ENCODE data around the gene ZNF324. TPM values are rescaled to one million over a fixed set of nuclear protein-coding genes. Genes with fewer than 3 reads are reported as not detected.
"Not testable (repeated sequence)": the region's sequence is repeated elsewhere in the genome, so short reads cannot be mapped to it uniquely, and the experiment has no call there.

Gene ZNF324
- 1 to 10 TPM; 4.7 to 7.5 TPM for total RNA-seq

- peaks cover 22% of the 10 kb centered on the region for H3K4me1 Mint-ChIP-seq
- CTCF ChIA-PET = no interaction called here
- H3K4me3 Mint-ChIP-seq = peak within 1 kb of the TSS; percentile 86
- intact Hi-C loops (cut with DNase I, micrococcal nuclease) = loop anchor here (1.0 to 2.0 kb wide), 17 partner anchors 8 to 189 kb away; partner anchors contain the start of genes ZNF132 (in 2 of the 2), ZNF324B (in 2 of the 2), ZNF584 (in 2 of the 2) and CHMP2A (in 1 of the 2)
- H3K36me3 Mint-ChIP-seq (ENCODE audit: low read depth) = peaks cover 8% of the 10 kb centered on the region
- H3K9me3 Mint-ChIP-seq (ENCODE audit: low read depth) = no peaks in the 10 kb centered on the region
- peak within 1 kb of the TSS; percentile 47 for H3K27ac Mint-ChIP-seq
- POLR2A ChIA-PET = interaction anchor here (0.7 kb wide), 1 partner anchor 16 kb away, joined by 3 read pairs; the partner anchor contains the start of gene ZNF324B
- ATAC-seq = peak; percentile 98
- DNase-seq = peak; percentile 99
- peaks cover 2% of the 10 kb centered on the region for H3K27me3 Mint-ChIP-seq
These were observed at the start of gene ZNF324 for GRCh38 chr19:58466760-58467589. Gene ZNF324 (plus strand): TSS chr19:58467080. CDS start chr19:58469186, 2,106 bp downstream.

DNA sequence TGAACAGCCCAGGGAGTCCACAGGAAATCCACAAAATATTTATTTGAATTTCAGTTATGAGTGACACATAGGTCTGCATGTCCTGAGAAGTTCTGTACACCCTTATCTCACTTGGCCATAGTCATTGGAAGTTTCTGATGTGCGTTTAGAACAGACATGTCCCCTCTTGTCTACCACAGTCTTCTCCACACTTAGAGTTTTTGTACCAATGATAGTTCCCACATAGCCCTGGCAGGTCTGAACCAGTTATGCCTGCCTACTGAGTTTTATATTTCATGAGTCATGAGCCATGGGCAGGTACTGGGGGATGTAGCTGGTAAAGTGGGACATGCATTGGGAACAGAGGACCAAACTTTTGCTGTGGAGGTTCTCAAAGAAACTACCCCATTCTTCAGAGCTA lies 38.3 kb upstream of the ZNF324 start:
- POLR2A ChIA-PET = no interaction called here
- H3K27ac Mint-ChIP-seq = no peak overlapping the region
- intact Hi-C loops (cut with DNase I, micrococcal nuclease) = no loop called here

DNA sequence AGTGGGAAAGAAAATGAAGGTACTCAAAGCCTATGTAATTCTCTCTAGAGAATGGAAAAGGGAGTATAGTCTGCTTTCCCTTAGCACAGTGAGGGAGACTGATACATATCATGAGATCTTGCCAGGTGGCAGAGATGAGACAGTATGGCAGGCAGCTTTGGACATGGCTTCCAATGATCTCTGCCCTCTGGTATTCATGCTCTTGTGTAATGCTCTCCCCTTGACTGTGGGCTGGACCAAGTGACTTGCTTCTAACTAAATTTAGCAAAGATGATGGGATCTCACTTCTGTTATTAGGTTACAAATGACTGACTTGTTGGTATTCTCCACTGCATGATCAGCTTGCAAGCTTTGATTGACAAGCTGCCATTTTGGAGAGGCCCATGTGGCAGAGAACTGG lies 37.1 kb upstream of the ZNF324 start:
- ChIA-PET CTCF (no interaction called here), POLR2A (no interaction called here)
- peaks cover 51% of the 10 kb centered on the region for H3K36me3 Mint-ChIP-seq (ENCODE audit: low read depth)
- no peak overlapping the region for H3K27ac Mint-ChIP-seq
- H3K4me1 Mint-ChIP-seq = no peaks in the 10 kb centered on the region
- intact Hi-C loops (cut with DNase I, micrococcal nuclease) = no loop called here
- no peak for ATAC-seq
- no peaks in the 10 kb centered on the region for H3K27me3 Mint-ChIP-seq
- H3K9me3 Mint-ChIP-seq (ENCODE audit: low read depth) = peaks cover 52% of the 10 kb centered on the region
- no peak for DNase-seq
- no peak overlapping the region for H3K4me3 Mint-ChIP-seq

More for the DNA sequence above, 38.3 kb upstream of the ZNF324 start:
- Mint-ChIP-seq H3K36me3 (ENCODE audit: low read depth) (peaks cover 40% of the 10 kb centered on the region), H3K4me1 (no peaks in the 10 kb centered on the region), H3K27me3 (no peaks in the 10 kb centered on the region), H3K9me3 (ENCODE audit: low read depth) (peaks cover 45% of the 10 kb centered on the region), H3K4me3 (no peak overlapping the region)
- DNase-seq (no peak), ATAC-seq (no peak)
- CTCF ChIA-PET = no interaction called here

GRCh38 chr19:58434217-58434616 lies 32.7 kb upstream of the ZNF324 start:
- ChIA-PET CTCF (no interaction called here), POLR2A (no interaction called here)
- Mint-ChIP-seq H3K27ac (no peak overlapping the region), H3K9me3 (ENCODE audit: low read depth) (peaks cover 63% of the 10 kb centered on the region), H3K4me3 (no peak overlapping the region), H3K4me1 (peaks cover 14% of the 10 kb centered on the region), H3K36me3 (ENCODE audit: low read depth) (peaks cover 91% of the 10 kb centered on the region), H3K27me3 (no peaks in the 10 kb centered on the region)
- DNase-seq (no peak), ATAC-seq (no peak)
- intact Hi-C loops (cut with DNase I, micrococcal nuclease) = no loop called here

DNA sequence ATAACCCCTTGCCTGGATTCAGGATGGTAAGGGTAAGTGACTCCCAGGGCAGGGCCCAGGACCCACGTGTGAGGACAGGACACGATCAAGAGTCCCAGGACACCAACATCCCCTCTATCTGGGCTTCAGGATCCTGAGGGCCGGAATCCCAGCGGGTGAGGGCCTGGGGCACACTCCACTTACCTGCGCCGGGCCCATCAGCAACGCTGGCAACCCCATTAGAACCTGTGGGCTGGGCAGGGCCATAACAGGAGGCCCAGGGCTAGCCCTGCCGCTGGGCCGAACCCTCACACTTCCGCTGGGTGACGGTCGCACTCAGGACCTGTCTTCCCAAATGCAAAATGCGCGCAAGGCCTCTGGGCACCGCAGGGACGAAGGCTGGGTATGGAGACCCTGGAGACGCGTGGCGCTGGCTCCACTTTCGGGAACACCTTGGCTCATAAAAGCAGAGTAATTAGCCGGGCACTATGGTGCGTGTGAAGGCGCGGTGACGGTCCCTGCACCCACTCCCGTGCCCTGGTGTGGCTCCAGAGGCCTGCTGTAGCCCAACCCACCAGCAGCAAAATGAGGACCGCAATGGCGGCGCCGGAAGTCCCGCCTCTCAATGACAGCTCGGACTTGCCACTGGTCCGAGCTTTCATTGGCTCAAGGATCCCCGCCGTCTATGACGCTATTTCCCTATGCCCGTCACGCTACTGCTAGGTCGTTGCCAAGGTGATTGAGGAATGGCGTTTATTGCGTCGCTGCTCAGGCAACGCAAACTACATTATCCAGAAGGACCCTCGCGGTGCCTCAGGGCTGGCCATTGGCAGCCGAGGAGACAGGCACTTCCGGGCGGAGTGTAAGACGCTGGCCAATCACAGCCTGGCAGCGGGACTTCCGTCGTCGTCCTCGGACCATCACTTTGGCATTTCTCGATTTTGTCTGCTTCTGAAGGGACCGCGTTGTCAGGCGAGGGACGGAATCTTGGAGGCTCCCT lies 27.0 kb upstream of the ZNF324 start, which contains the start of gene ZNF132:
ZNF132 (minus strand) TSS at position 578 of the 979 bp plus-strand sequence; CDS start at position 246, 332 bp downstream.
- ChIA-PET POLR2A (interaction anchor here (0.6 to 1.6 kb wide), 2 partner anchors 12 to 36 kb away, joined by 3 to 5 read pairs; partner anchors contain the start of gene ZNF324B), CTCF (interaction anchor here (0.6 to 0.9 kb wide), 3 partner anchors 8 to 256 kb away, joined by 3 to 4 read pairs (median 3); no protein-coding TSS in a partner anchor)
- peaks cover 29% of the 10 kb centered on the region for H3K4me1 Mint-ChIP-seq
- ATAC-seq (peak; percentile 98), DNase-seq (peak; percentile 96)
- peak within 1 kb of the TSS; percentile 82 for H3K4me3 Mint-ChIP-seq
- no peaks in the 10 kb centered on the region for H3K27me3 Mint-ChIP-seq
- H3K36me3 Mint-ChIP-seq (ENCODE audit: low read depth) = peaks cover 50% of the 10 kb centered on the region
- peak within 1 kb of the TSS; percentile 95 for H3K27ac Mint-ChIP-seq
- intact Hi-C loops (cut with DNase I, micrococcal nuclease) = loop anchor here (1.0 to 5.0 kb wide), 22 partner anchors 11 to 1159 kb away; partner anchors contain the start of genes ZNF324B (in 2 of the 2), ZNF584 (in 2 of the 2), ZNF837 (in 2 of the 2) and ERVK3-1 (in 1 of the 2)
- peaks cover 38% of the 10 kb centered on the region for H3K9me3 Mint-ChIP-seq (ENCODE audit: low read depth)

DNA sequence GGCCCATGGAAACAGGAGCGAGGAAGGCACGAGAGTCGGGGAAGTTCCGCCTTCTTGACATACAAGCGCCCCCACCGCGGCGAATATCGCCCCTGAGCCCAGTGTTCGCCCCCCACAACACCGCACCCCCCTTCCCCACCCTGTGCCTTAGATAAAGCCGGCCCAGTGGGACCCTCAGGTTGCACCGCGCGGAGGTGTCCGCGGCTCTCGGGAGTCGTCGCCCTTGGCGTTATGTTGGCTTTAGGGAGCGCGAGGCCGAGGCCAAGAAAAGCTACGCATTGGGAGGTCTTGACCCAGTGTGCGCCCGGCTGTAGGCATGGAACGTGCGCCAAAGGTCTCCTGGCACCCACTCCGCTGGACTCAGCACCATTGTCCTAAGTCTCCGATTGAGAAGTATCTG lies 26.3 kb upstream of the ZNF324 start:
- POLR2A ChIA-PET = interaction anchor here (0.6 to 1.6 kb wide), 2 partner anchors 11 to 35 kb away, joined by 3 to 5 read pairs; partner anchors contain the start of gene ZNF324B
- CTCF ChIA-PET = interaction anchor here (0.6 to 0.9 kb wide), 2 partner anchors 9 to 257 kb away, joined by 3 to 4 read pairs; no protein-coding TSS in a partner anchor

DNA sequence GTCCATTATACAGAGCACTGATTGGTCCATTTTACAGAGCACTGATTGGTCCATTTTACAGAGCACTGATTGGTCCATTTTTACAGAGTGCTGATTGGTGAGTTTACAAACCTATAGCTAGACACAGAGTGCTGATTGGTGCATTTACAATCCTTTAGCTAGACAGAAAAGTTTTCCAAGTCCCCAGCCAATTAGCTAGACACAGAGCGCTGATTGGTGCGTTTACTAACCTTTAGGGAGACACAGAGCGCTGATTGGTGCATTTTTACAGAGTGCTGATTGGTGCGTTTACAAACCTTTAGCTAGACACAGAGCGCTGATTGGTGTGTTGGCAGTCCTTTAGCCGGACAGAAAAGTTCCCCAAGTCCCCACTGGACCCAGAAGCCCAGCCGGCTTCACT lies 23.9 kb upstream of the ZNF324 start:
- H3K27ac Mint-ChIP-seq, ATAC-seq, CTCF ChIA-PET, H3K4me3 Mint-ChIP-seq, H3K27me3 Mint-ChIP-seq, POLR2A ChIA-PET, DNase-seq: not testable (repeated sequence)
- intact Hi-C loops (cut with DNase I, micrococcal nuclease) = loop anchor here (5.0 kb wide), 2 partner anchors 216 to 346 kb away; partner anchors contain the start of genes ZNF544 (in 1 of the 2) and ZSCAN18 (in 1 of the 2)
- peaks cover 20% of the 10 kb centered on the region for H3K9me3 Mint-ChIP-seq (ENCODE audit: low read depth)
- H3K36me3 Mint-ChIP-seq (ENCODE audit: low read depth) = peaks cover 22% of the 10 kb centered on the region
- H3K4me1 Mint-ChIP-seq = peaks cover 22% of the 10 kb centered on the region

More for the DNA sequence above, 26.3 kb upstream of the ZNF324 start:
- Mint-ChIP-seq H3K4me1 (peaks cover 29% of the 10 kb centered on the region), H3K27me3 (no peaks in the 10 kb centered on the region), H3K36me3 (ENCODE audit: low read depth) (peaks cover 43% of the 10 kb centered on the region), H3K4me3 (peak overlapping the region; percentile 82), H3K9me3 (ENCODE audit: low read depth) (peaks cover 35% of the 10 kb centered on the region), H3K27ac (peak overlapping the region; percentile 95)
- intact Hi-C loops (cut with DNase I, micrococcal nuclease) = loop anchor here (1.0 to 5.0 kb wide), 22 partner anchors 11 to 1160 kb away; partner anchors contain the start of genes ZNF324B (in 2 of the 2), ZNF584 (in 2 of the 2), ZNF837 (in 2 of the 2) and ERVK3-1 (in 1 of the 2)
- ATAC-seq = no peak
- no peak for DNase-seq

DNA sequence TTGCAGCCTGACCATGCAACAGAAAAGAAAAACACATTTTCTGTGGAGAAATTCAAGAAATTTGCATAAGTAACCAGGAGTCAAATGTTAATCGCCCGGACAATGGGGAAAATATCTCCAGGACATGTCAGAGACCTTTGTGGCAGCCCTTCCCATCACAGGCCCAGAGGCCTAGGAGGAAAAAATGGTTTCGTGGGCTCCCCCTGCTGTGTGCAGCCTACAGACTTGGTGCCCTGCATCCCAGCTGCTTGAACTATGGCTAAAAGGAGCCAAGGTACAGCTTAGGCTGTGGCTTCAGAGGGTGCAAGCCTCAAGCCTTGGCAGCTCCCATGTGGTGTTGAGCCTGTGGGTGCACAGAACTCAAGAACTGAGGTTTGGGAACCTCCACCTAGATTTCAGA lies 18.0 kb upstream of the ZNF324 start:
- peaks cover 11% of the 10 kb centered on the region for H3K36me3 Mint-ChIP-seq (ENCODE audit: low read depth)
- H3K4me3 Mint-ChIP-seq; DNase-seq; ATAC-seq; intact Hi-C loops (cut with DNase I, micrococcal nuclease); H3K27ac Mint-ChIP-seq; CTCF ChIA-PET: not testable (repeated sequence)
- peaks cover 14% of the 10 kb centered on the region for H3K9me3 Mint-ChIP-seq (ENCODE audit: low read depth)
- peaks cover 25% of the 10 kb centered on the region for H3K4me1 Mint-ChIP-seq
- H3K27me3 Mint-ChIP-seq = peaks cover 15% of the 10 kb centered on the region
- POLR2A ChIA-PET = interaction anchor here (0.5 kb wide), 1 partner anchor 40 kb away, joined by 11 read pairs; no protein-coding TSS in a partner anchor

- H3K9me3 Mint-ChIP-seq (ENCODE audit: low read depth) = peaks cover 14% of the 10 kb centered on the region
- intact Hi-C loops (cut with DNase I, micrococcal nuclease); H3K27ac Mint-ChIP-seq; H3K4me3 Mint-ChIP-seq; POLR2A ChIA-PET; ATAC-seq; DNase-seq; CTCF ChIA-PET: not testable (repeated sequence)
- peaks cover 25% of the 10 kb centered on the region for H3K4me1 Mint-ChIP-seq
- peaks cover 18% of the 10 kb centered on the region for H3K36me3 Mint-ChIP-seq (ENCODE audit: low read depth)
- H3K27me3 Mint-ChIP-seq = peaks cover 15% of the 10 kb centered on the region
These were observed 16.9 kb upstream of the ZNF324 start for GRCh38 chr19:58449980-58450379.

DNA sequence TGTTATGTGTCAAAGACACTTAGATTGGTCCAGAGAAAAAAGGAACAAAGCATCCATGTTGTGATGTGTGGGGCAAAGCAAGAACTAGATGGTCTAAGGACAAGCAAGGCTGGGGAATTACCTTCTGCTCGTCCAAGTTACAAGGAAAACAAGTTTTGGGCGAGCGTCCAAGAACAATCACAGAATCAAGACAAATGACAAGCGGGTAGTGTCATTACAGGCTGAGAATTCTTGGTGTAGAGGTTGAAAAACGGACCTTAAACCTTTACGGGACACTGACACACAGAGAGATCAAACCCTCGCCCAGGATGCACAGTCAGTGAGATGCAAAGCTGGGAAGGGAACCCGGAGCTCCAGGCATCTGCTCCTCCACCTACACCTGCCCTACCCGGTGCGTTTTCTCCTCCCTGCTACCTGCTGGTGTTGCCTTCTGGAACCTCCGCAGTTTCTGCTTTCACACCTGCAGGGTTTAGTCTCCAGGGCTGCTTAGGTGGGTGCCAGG lies 16.0 kb upstream of the ZNF324 start:
- CTCF ChIA-PET = interaction anchor here (0.6 to 1.7 kb wide), 3 partner anchors 63 to 103 kb away, joined by 3 to 6 read pairs (median 4); partner anchors contain the start of gene ZBTB45

More for the DNA sequence above, 16.0 kb upstream of the ZNF324 start:
- DNase-seq = no peak
- peak overlapping the region; percentile 77 for H3K4me3 Mint-ChIP-seq
- no peak for ATAC-seq
- peaks cover 14% of the 10 kb centered on the region for H3K9me3 Mint-ChIP-seq (ENCODE audit: low read depth)
- intact Hi-C loops (cut with DNase I, micrococcal nuclease) = loop anchor here (1.0 kb wide), 17 partner anchors 11 to 173 kb away; partner anchors contain the start of genes ZNF132 (in 2 of the 2), ERVK3-1 (in 1 of the 2), MZF1 (in 1 of the 2) and ZBTB45 (in 1 of the 2)
- H3K27me3 Mint-ChIP-seq = peaks cover 15% of the 10 kb centered on the region
- peaks cover 18% of the 10 kb centered on the region for H3K36me3 Mint-ChIP-seq (ENCODE audit: low read depth)
- H3K27ac Mint-ChIP-seq = no peak overlapping the region
- H3K4me1 Mint-ChIP-seq = peaks cover 25% of the 10 kb centered on the region
- POLR2A ChIA-PET = interaction anchor here (0.5 to 1.0 kb wide), 4 partner anchors 11 to 51 kb away, joined by 3 to 5 read pairs (median 3); partner anchors contain the start of genes ZNF132 and ZNF324

Data from activated CD4-positive, alpha-beta T cell treated with anti-CD3 and anti-CD28 coated beads for 36 hours (primary cell).